Adrenal gland (tissue), 5 donors: ENCODE measurements around the gene CPLX4.

Experiments used
- CTCF ChIP-seq, 6 experiments: fragments of 450-650 bp in 4 of 6; fragments of 200-600 bp in 2 of 6; sonication (generic) in 1 of 6; IDR thresholded peaks; 1 replicate in 5 of 6; 2 replicates in 1 of 6; pipeline versions ENCODE4 v1.5.1 to v1.8.0; 2016 to 2021; ENCODE audit warnings: antibody characterized with exemption in 6 of 6, mild to moderate bottlenecking in 2 of 6, moderate library complexity in 1 of 6
- POLR2A ChIP-seq, 2 donors: fragments of 450-650 bp; IDR thresholded peaks; one replicate each; pipeline ENCODE4 v1.6.1; 2017; ENCODE audit warnings: antibody characterized with exemption in 2 of 2, mild to moderate bottlenecking in 2 of 2, moderate library complexity in 1 of 2
- donor health status: DM: no; HTN: no; CAD: no.

- TF ChIP-seq CTCF (IDR thresholded peaks at IDR 0.05) (no peak), POLR2A (IDR thresholded peaks at IDR 0.05) (no peak)
These were observed 36.3 kb upstream of the CPLX4 start for GRCh38 chr18:59354731-59355130.
